ENCODE results near the gene UBE3D. TPM values are rescaled to one million over a fixed set of nuclear protein-coding genes. Genes with fewer than 3 reads are reported as not detected.

Gene UBE3D
- total RNA-seq, 3 donors from 2014 or later (not counting 1 experiment from before 2014, with no cell fraction given): 6.6 to 7.9 (median 7.2) TPM

GRCh38 chr6:83098589-83098988, 32.9 kb upstream of the UBE3D start:
- intact Hi-C loops (cut with micrococcal nuclease): no loop called here
- no peaks in the 10 kb centered on the region for H3K27me3 Mint-ChIP-seq (ENCODE audit: low read depth in 2 of 2)

DNA sequence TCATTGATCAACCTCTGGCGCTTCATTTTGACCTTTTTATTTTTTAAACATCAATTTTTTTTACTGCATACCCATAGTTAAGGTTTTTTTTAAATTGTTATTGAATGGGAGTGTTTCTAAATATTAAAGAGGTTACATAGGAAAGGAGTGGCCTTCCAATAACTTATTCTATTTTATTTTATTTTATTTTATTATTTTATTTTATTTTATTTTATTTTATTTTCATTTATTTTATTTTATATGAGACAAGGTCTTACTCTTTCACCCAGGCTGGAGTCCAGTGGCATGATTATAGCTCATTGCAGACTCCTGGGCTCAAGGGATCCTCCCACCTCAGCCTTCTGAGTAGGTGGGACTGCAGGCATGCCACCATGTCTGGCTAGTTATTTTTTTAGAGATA, 32.0 kb upstream of the UBE3D start:
- Mint-ChIP-seq H3K27me3 (ENCODE audit: low read depth in 2 of 2) (no peaks in the 10 kb centered on the region), H3K4me3 (no peak overlapping the region), H3K36me3 (peaks cover 7% of the 10 kb centered on the region), H3K9me3 (no peaks in the 10 kb centered on the region), H3K4me1 (peaks cover 21 to 28% of the 10 kb centered on the region in 2 donors), H3K27ac (no peak overlapping the region)
- TF ChIP-seq, protein P1, sequence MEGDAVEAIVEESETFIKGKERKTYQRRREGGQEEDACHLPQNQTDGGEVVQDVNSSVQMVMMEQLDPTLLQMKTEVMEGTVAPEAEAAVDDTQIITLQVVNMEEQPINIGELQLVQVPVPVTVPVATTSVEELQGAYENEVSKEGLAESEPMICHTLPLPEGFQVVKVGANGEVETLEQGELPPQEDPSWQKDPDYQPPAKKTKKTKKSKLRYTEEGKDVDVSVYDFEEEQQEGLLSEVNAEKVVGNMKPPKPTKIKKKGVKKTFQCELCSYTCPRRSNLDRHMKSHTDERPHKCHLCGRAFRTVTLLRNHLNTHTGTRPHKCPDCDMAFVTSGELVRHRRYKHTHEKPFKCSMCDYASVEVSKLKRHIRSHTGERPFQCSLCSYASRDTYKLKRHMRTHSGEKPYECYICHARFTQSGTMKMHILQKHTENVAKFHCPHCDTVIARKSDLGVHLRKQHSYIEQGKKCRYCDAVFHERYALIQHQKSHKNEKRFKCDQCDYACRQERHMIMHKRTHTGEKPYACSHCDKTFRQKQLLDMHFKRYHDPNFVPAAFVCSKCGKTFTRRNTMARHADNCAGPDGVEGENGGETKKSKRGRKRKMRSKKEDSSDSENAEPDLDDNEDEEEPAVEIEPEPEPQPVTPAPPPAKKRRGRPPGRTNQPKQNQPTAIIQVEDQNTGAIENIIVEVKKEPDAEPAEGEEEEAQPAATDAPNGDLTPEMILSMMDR (IDR thresholded peaks at IDR 0.05): no peak
- H3K27me3 ChIP-seq (ENCODE audit: control insufficient read depth, insufficient read depth, low read length): no peaks in the 10 kb centered on the region
- peaks cover 6% of the 10 kb centered on the region for H3K36me3 ChIP-seq (ENCODE audit: control insufficient read depth, insufficient read depth, low read length)
- DNase-seq: no peak
- no peak for ATAC-seq
- no peak overlapping the region for H3K4me3 ChIP-seq (ENCODE audit: low read length)
- intact Hi-C loops (cut with micrococcal nuclease): no loop called here
- H3K27ac ChIP-seq (ENCODE audit: low read length): no peak overlapping the region
- no peaks in the 10 kb centered on the region for H3K4me1 ChIP-seq (ENCODE audit: control insufficient read depth, insufficient read depth, low read length)
- no peaks in the 10 kb centered on the region for H3K9me3 ChIP-seq (ENCODE audit: control insufficient read depth, insufficient read depth, low read length)
- WGBS (ENCODE audit: insufficient coverage): no CpG with 5 or more reads among the region's 1 CpG

More at GRCh38 chr6:83098589-83098988, 32.9 kb upstream of the UBE3D start:
- H3K4me1 ChIP-seq (ENCODE audit: control insufficient read depth, insufficient read depth, low read length): no peaks in the 10 kb centered on the region
- peaks cover 19 to 24% of the 10 kb centered on the region in 2 donors for H3K4me1 Mint-ChIP-seq
- H3K27ac Mint-ChIP-seq: no peak overlapping the region
- no peaks in the 10 kb centered on the region for H3K27me3 ChIP-seq (ENCODE audit: control insufficient read depth, insufficient read depth, low read length)
- no peak overlapping the region for H3K4me3 Mint-ChIP-seq
- H3K36me3 ChIP-seq (ENCODE audit: control insufficient read depth, insufficient read depth, low read length): peaks cover 10% of the 10 kb centered on the region
- H3K36me3 Mint-ChIP-seq: peaks cover 7% of the 10 kb centered on the region
- no peaks in the 10 kb centered on the region for H3K9me3 Mint-ChIP-seq
- no peak overlapping the region for H3K27ac ChIP-seq (ENCODE audit: low read length)
- ATAC-seq (no peak), DNase-seq (no peak)
- H3K4me3 ChIP-seq (ENCODE audit: low read length): no peak overlapping the region
- no peaks in the 10 kb centered on the region for H3K9me3 ChIP-seq (ENCODE audit: control insufficient read depth, insufficient read depth, low read length)
- TF ChIP-seq, protein P1 (IDR thresholded peaks at IDR 0.05): no peak
- WGBS (ENCODE audit: insufficient coverage): 100% methylated on average over 3 of the region's 3 CpGs

DNA sequence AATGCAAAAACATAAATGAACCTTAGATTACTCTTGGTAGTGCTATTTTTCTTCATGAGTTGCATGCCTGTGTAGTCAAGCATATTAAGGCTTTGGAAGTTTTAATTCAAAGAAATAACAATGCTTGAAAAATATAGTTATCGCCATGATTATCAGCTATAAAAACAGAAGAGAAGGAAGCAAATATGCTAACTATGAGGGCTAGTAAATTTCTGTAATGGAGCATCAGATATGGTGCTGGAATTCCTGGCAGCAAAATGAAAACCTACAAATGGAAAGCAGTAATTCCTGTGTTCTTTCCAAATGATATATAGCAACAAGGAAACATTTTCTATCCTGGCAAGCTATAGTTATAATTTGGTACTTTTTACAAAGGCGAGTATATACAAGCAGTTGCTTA, 31.6 kb upstream of the UBE3D start:
- H3K36me3 Mint-ChIP-seq: peaks cover 6% of the 10 kb centered on the region
- H3K27me3 Mint-ChIP-seq (ENCODE audit: low read depth in 2 of 2): no peaks in the 10 kb centered on the region
- no peak overlapping the region for H3K27ac Mint-ChIP-seq
- no peak for DNase-seq
- 100% methylated on average over 2 of the region's 2 CpGs for WGBS (ENCODE audit: insufficient coverage)
- TF ChIP-seq, protein P1 (IDR thresholded peaks at IDR 0.05): no peak
- no peak for ATAC-seq
- H3K4me3 ChIP-seq (ENCODE audit: low read length): no peak overlapping the region
- no peaks in the 10 kb centered on the region for H3K9me3 ChIP-seq (ENCODE audit: control insufficient read depth, insufficient read depth, low read length)
- H3K4me1 Mint-ChIP-seq: peaks cover 24 to 31% of the 10 kb centered on the region in 2 donors
- intact Hi-C loops (cut with micrococcal nuclease): no loop called here
- no peaks in the 10 kb centered on the region for H3K27me3 ChIP-seq (ENCODE audit: control insufficient read depth, insufficient read depth, low read length)
- no peaks in the 10 kb centered on the region for H3K4me1 ChIP-seq (ENCODE audit: control insufficient read depth, insufficient read depth, low read length)
- no peak overlapping the region for H3K27ac ChIP-seq (ENCODE audit: low read length)
- H3K9me3 Mint-ChIP-seq: no peaks in the 10 kb centered on the region
- H3K36me3 ChIP-seq (ENCODE audit: control insufficient read depth, insufficient read depth, low read length): peaks cover 4% of the 10 kb centered on the region
- H3K4me3 Mint-ChIP-seq: no peak overlapping the region

DNA sequence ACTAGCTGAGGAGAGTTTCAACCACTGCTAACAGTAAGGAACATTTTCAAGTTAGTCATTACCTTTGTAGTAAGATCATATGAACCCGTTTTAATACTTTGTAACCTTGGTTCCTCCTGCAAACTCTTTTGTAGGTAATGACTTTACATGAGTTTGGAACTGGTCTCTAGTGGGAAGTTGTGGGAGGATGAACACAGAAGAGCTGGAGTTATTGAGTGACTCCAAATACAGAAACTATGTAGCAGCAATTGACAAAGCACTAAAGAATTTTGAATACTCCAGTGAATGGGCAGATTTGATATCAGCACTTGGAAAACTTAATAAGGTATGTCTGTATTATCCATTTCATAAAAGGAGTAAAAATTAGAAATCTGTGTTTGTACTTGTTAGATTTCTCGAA, 31.1 kb upstream of the UBE3D start:
- H3K4me1 Mint-ChIP-seq: peaks cover 24 to 31% of the 10 kb centered on the region in 2 donors
- H3K27me3 ChIP-seq (ENCODE audit: control insufficient read depth, insufficient read depth, low read length): no peaks in the 10 kb centered on the region
- no peak overlapping the region for H3K4me3 ChIP-seq (ENCODE audit: low read length)
- TF ChIP-seq, protein P1 (IDR thresholded peaks at IDR 0.05): no peak
- H3K4me1 ChIP-seq (ENCODE audit: control insufficient read depth, insufficient read depth, low read length): no peaks in the 10 kb centered on the region
- ATAC-seq (no peak), DNase-seq (no peak)
- peaks cover 2% of the 10 kb centered on the region for H3K36me3 Mint-ChIP-seq
- 100% methylated on average over 2 of the region's 2 CpGs for WGBS (ENCODE audit: insufficient coverage)
- H3K9me3 Mint-ChIP-seq: no peaks in the 10 kb centered on the region
- no peak overlapping the region for H3K4me3 Mint-ChIP-seq
- no peak overlapping the region for H3K27ac Mint-ChIP-seq
- H3K36me3 ChIP-seq (ENCODE audit: control insufficient read depth, insufficient read depth, low read length): peaks cover 4% of the 10 kb centered on the region
- H3K27ac ChIP-seq (ENCODE audit: low read length): no peak overlapping the region
- H3K27me3 Mint-ChIP-seq (ENCODE audit: low read depth in 2 of 2): no peaks in the 10 kb centered on the region
- intact Hi-C loops (cut with micrococcal nuclease): no loop called here
- no peaks in the 10 kb centered on the region for H3K9me3 ChIP-seq (ENCODE audit: control insufficient read depth, insufficient read depth, low read length)
